Lung microvascular endothelial cell (primary cell): ENCODE measurements around the gene CHCHD4. TPM values are rescaled to one million over a fixed set of nuclear protein-coding genes. Genes with fewer than 3 reads are reported as not detected.

ENCODE experiments used
- total RNA-seq: library from RNA; depleted of rRNA; stranded (reverse); fragments of >200 nt; gene quantifications from 2 replicates; pipeline ENCODE4 v1.2.1, GENCODE V29; 2014

CHCHD4 gene
- total RNA-seq, 1 donor from 2014 or later = 13.1 TPM

Other genes with a start within 250 kb of the CHCHD4 start
- not detected in 2 replicates for gene WNT7A, start 244.8 kb downstream of the CHCHD4 start, total RNA-seq
- gene TMEM43, start 182 bp upstream of the CHCHD4 start, total RNA-seq = 54.9 and 87.3 TPM in 2 replicates
- 26.0 and 31.6 TPM in 2 replicates for gene XPC, start 53.7 kb upstream of the CHCHD4 start, total RNA-seq
- gene LSM3, start 53.9 kb upstream of the CHCHD4 start, total RNA-seq = 6.0 and 7.4 TPM in 2 replicates